ENCODE results near the gene FSD1. TPM values are rescaled to one million over a fixed set of nuclear protein-coding genes. Genes with fewer than 3 reads are reported as not detected.

The FSD1 gene
- total and polyA plus RNA-seq, 2 experiments from 2014 or later, result 5.8 TPM

GRCh38 chr19:4360641-4361151 lies 56.3 kb downstream of the FSD1 start:
- Histone ChIP-seq H3K27me3 (replicated peaks; ENCODE audit: insufficient read depth) (no peaks in the 10 kb centered on the region), H3K4me1 (ENCODE audit: insufficient read depth) (no peaks in the 10 kb centered on the region), H2AFZ (no peak overlapping the region), H3K9me3 (ENCODE audit: low read depth) (no peaks in the 10 kb centered on the region), H3K4me3 (no peak overlapping the region), H3K27ac (no peak overlapping the region), H3F3A (ENCODE audit: insufficient read depth) (0 out of 2 replicates have a peak, but pooled peaks cover 5% of the 10 kb centered on the region), H3K79me2 (ENCODE audit: insufficient read depth) (peaks cover 31% of the 10 kb centered on the region), H3K36me3 (ENCODE audit: low read depth) (peaks cover 20% of the 10 kb centered on the region; the same call in 1 of the 2 replicates), H3K9ac (no peak overlapping the region), H4K20me1 (ENCODE audit: insufficient read depth) (no peaks in the 10 kb centered on the region), H3K4me2 (ENCODE audit: unreplicated experiment) (no peak overlapping the region), H3K9me2 (ENCODE audit: insufficient read depth) (no peaks in the 10 kb centered on the region)
- in situ Hi-C loops (cut with MboI), result no loop called here
- TF ChIP-seq EZH2 (IDR thresholded peaks at IDR 0.05; ENCODE audit: insufficient read depth, poor library complexity, severe bottlenecking), result no peak
- no peak for TF ChIP-seq EZH2phosphoT487 (IDR thresholded peaks at IDR 0.05; ENCODE audit: insufficient read depth, low read depth)
- 76 to 80% methylated on average over 12 of the region's 12 CpGs for WGBS, 2 experiments (ENCODE audit: low coverage in 1 of 2, low lambda C conversion rate in 2 of 2, missing lambda C conversion rate in 2 of 2)
- DNase-seq, result no peak

DNA sequence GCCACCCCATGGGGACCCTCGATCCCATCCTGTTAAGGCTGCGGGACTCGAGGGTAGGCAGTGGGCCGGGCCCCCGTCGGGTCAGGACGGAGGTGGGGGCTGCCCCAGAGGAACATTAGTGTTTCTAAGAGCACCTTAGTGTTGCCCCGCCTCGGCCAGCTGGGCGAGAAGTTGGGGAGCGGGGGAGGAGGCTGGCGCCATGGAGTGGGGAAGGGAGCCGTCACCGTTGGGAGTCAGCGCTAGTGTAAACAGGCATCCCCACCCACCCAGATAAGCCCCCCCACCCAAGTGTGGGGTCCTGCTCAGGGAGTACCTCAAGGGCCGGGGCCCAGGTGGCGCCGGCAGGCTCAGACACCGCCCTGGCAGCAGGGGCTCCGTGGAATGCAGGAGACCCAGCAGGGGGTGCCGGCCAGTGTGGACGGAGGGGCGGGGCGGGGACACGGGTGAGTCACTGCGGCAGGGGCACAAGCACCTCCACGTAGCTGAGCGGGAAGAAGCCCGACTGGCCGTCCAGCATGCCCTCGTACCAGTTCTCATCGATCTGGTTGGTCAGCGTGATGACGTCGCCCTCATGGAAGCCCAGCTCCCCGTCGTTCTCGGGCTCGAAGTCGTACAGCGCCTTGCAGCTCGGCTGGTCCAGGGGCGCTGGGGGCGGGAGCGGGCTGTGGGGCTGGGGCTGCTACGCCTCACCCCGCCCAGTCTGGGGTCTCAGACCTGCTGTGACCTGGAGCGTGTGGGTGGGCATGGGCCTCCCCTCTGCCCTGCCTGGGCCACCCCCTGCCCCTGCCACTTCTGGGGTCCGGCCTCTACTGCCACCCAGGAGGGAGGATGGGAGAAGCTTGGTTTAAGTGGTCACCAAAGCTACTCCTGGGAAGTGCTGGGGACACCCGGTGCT lies 57.0 kb downstream of the FSD1 start:
- H3F3A ChIP-seq (ENCODE audit: insufficient read depth), result 0 out of 2 replicates have a peak, but pooled peaks cover 5% of the 10 kb centered on the region
- H3K9ac ChIP-seq, result no peak overlapping the region
- no peak overlapping the region for H2AFZ ChIP-seq
- H3K9me3 ChIP-seq (ENCODE audit: low read depth), result no peaks in the 10 kb centered on the region
- TF ChIP-seq EZH2 (IDR thresholded peaks at IDR 0.05; ENCODE audit: insufficient read depth, poor library complexity, severe bottlenecking) (no peak), EZH2phosphoT487 (IDR thresholded peaks at IDR 0.05; ENCODE audit: insufficient read depth, low read depth) (no peak)
- no peaks in the 10 kb centered on the region for H3K27me3 ChIP-seq (replicated peaks; ENCODE audit: insufficient read depth)
- peaks cover 38% of the 10 kb centered on the region for H3K79me2 ChIP-seq (ENCODE audit: insufficient read depth)
- DNase-seq, result no peak
- H3K4me2 ChIP-seq (ENCODE audit: unreplicated experiment), result no peak overlapping the region
- H3K4me1 ChIP-seq (ENCODE audit: insufficient read depth), result no peaks in the 10 kb centered on the region
- peaks cover 24% of the 10 kb centered on the region; the same call in 1 of the 2 replicates for H3K36me3 ChIP-seq (ENCODE audit: low read depth)
- H4K20me1 ChIP-seq (ENCODE audit: insufficient read depth), result no peaks in the 10 kb centered on the region
- no peak overlapping the region for H3K4me3 ChIP-seq
- no peaks in the 10 kb centered on the region for H3K9me2 ChIP-seq (ENCODE audit: insufficient read depth)
- 94% methylated on average over 27 to 49 of the region's 50 CpGs for WGBS, 2 experiments (ENCODE audit: low coverage in 1 of 2, low lambda C conversion rate in 2 of 2, missing lambda C conversion rate in 2 of 2)
- in situ Hi-C loops (cut with MboI), result no loop called here
- no peak overlapping the region for H3K27ac ChIP-seq

GRCh38 chr19:4362101-4362828 lies 57.9 kb downstream of the FSD1 start:
- H3K4me2 ChIP-seq (ENCODE audit: unreplicated experiment), result no peak overlapping the region
- H3K27ac ChIP-seq, result no peak overlapping the region
- no peak overlapping the region for H3K4me3 ChIP-seq
- H3K4me1 ChIP-seq (ENCODE audit: insufficient read depth), result no peaks in the 10 kb centered on the region
- no peak overlapping the region for H3K9ac ChIP-seq
- no peak overlapping the region for H2AFZ ChIP-seq
- H4K20me1 ChIP-seq (ENCODE audit: insufficient read depth), result no peaks in the 10 kb centered on the region
- no peaks in the 10 kb centered on the region for H3K9me2 ChIP-seq (ENCODE audit: insufficient read depth)
- H3K27me3 ChIP-seq (replicated peaks; ENCODE audit: insufficient read depth), result no peaks in the 10 kb centered on the region
- peaks cover 24% of the 10 kb centered on the region; the same call in 1 of the 2 replicates for H3K36me3 ChIP-seq (ENCODE audit: low read depth)
- H3K9me3 ChIP-seq (ENCODE audit: low read depth), result no peaks in the 10 kb centered on the region
- in situ Hi-C loops (cut with MboI), result no loop called here
- no peak for DNase-seq
- H3K79me2 ChIP-seq (ENCODE audit: insufficient read depth), result peaks cover 47% of the 10 kb centered on the region
- 87 to 90% methylated on average over 29 to 32 of the region's 32 CpGs for WGBS, 2 experiments (ENCODE audit: low coverage in 1 of 2, low lambda C conversion rate in 2 of 2, missing lambda C conversion rate in 2 of 2)
- TF ChIP-seq EZH2phosphoT487 (IDR thresholded peaks at IDR 0.05; ENCODE audit: insufficient read depth, low read depth) (no peak), EZH2 (IDR thresholded peaks at IDR 0.05; ENCODE audit: insufficient read depth, poor library complexity, severe bottlenecking) (no peak)
- 0 out of 2 replicates have a peak, but pooled peaks cover 5% of the 10 kb centered on the region for H3F3A ChIP-seq (ENCODE audit: insufficient read depth)

GRCh38 chr19:4362831-4363545 lies 58.6 kb downstream of the FSD1 start:
- Histone ChIP-seq H3K4me2 (ENCODE audit: unreplicated experiment) (no peak overlapping the region), H3K27ac (no peak overlapping the region), H3K27me3 (replicated peaks; ENCODE audit: insufficient read depth) (no peaks in the 10 kb centered on the region), H3K4me3 (no peak overlapping the region), H4K20me1 (ENCODE audit: insufficient read depth) (no peaks in the 10 kb centered on the region), H3K9ac (no peak overlapping the region), H3K4me1 (ENCODE audit: insufficient read depth) (peaks cover 3% of the 10 kb centered on the region; the same call in 1 of the 2 replicates), H3K9me3 (ENCODE audit: low read depth) (no peaks in the 10 kb centered on the region), H3K36me3 (ENCODE audit: low read depth) (peaks cover 24% of the 10 kb centered on the region; the same call in 1 of the 2 replicates), H3K79me2 (ENCODE audit: insufficient read depth) (peaks cover 54% of the 10 kb centered on the region), H3K9me2 (ENCODE audit: insufficient read depth) (no peaks in the 10 kb centered on the region), H2AFZ (no peak overlapping the region), H3F3A (ENCODE audit: insufficient read depth) (0 out of 2 replicates have a peak, but pooled peaks cover 5% of the 10 kb centered on the region)
- TF ChIP-seq EZH2 (IDR thresholded peaks at IDR 0.05; ENCODE audit: insufficient read depth, poor library complexity, severe bottlenecking) (no peak), EZH2phosphoT487 (IDR thresholded peaks at IDR 0.05; ENCODE audit: insufficient read depth, low read depth) (no peak)
- WGBS, 2 experiments (ENCODE audit: low coverage in 1 of 2, low lambda C conversion rate in 2 of 2, missing lambda C conversion rate in 2 of 2), result 81 to 84% methylated on average over 21 to 22 of the region's 22 CpGs
- no peak for DNase-seq
- in situ Hi-C loops (cut with MboI), result no loop called here
